GM21381 (cell line): ENCODE data around the gene GID4.

Source experiments
- ATAC-seq: cut with Tn5 transposase; IDR thresholded peaks from one replicate; pipeline ENCODE4 v1.9.1; 2021; ENCODE audit warnings: mild to moderate bottlenecking, moderate library complexity; ENCODE audit not compliant: unreplicated experiment

Gene GID4

GRCh38 chr17:18016426-18016825 is 22.8 kb upstream of the GID4 start:
- ATAC-seq: no peak

- no peak for ATAC-seq
Measured at GRCh38 chr17:18017958-18018357, 21.2 kb upstream of the GID4 start.

- ATAC-seq: no peak
Measured at GRCh38 chr17:18018411-18018921, 20.7 kb upstream of the GID4 start.

- ATAC-seq: no peak
Measured at GRCh38 chr17:18019838-18020154, 19.4 kb upstream of the GID4 start.

- no peak for ATAC-seq
Measured at GRCh38 chr17:18020971-18021370, 18.2 kb upstream of the GID4 start.

- no peak for ATAC-seq
Measured at GRCh38 chr17:18021372-18021771, 17.8 kb upstream of the GID4 start.

- peak; percentile 86 for ATAC-seq
Measured at GRCh38 chr17:18025241-18025944, 13.8 kb upstream of the GID4 start.

GRCh38 chr17:18025945-18026776 is 13.0 kb upstream of the GID4 start:
- peak; percentile 17 for ATAC-seq

- ATAC-seq: no peak
Measured at GRCh38 chr17:18027280-18027679, 11.9 kb upstream of the GID4 start.

- ATAC-seq: no peak
Measured at GRCh38 chr17:18028114-18028951, 10.9 kb upstream of the GID4 start.

- no peak for ATAC-seq
Measured at GRCh38 chr17:18028952-18029540, 10.2 kb upstream of the GID4 start.

GRCh38 chr17:18031955-18032354 is 7.3 kb upstream of the GID4 start:
- no peak for ATAC-seq

- ATAC-seq: peak; percentile 54
Measured at GRCh38 chr17:18033442-18034099, 5.6 kb upstream of the GID4 start.

- no peak for ATAC-seq
Measured at GRCh38 chr17:18035704-18036103, 3.5 kb upstream of the GID4 start.

- no peak for ATAC-seq
Measured at GRCh38 chr17:18037486-18037885, 1.7 kb upstream of the GID4 start.

- ATAC-seq: no peak
Measured at GRCh38 chr17:18038149-18038850, 908 bp upstream of the GID4 start.

- ATAC-seq: peak; percentile 32
Measured at GRCh38 chr17:18039535-18040260, 490 bp downstream of the GID4 start.

GRCh38 chr17:18040261-18040858 is 1.2 kb downstream of the GID4 start:
- ATAC-seq: no peak

- ATAC-seq: no peak
Measured at GRCh38 chr17:18041776-18042175, 2.6 kb downstream of the GID4 start.
